Fibroblast of skin of abdomen (primary cell): ENCODE results near the gene VEGFA.

Experiments used
- DNase-seq: peaks from one replicate; pipeline ENCODE4 v3.0.0-alpha.2; 2013

The VEGFA gene

DNA sequence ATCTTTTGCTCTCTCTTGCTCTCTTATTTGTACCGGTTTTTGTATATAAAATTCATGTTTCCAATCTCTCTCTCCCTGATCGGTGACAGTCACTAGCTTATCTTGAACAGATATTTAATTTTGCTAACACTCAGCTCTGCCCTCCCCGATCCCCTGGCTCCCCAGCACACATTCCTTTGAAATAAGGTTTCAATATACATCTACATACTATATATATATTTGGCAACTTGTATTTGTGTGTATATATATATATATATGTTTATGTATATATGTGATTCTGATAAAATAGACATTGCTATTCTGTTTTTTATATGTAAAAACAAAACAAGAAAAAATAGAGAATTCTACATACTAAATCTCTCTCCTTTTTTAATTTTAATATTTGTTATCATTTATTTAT is 15.9 kb downstream of the VEGFA start:
- no peak for DNase-seq

DNA sequence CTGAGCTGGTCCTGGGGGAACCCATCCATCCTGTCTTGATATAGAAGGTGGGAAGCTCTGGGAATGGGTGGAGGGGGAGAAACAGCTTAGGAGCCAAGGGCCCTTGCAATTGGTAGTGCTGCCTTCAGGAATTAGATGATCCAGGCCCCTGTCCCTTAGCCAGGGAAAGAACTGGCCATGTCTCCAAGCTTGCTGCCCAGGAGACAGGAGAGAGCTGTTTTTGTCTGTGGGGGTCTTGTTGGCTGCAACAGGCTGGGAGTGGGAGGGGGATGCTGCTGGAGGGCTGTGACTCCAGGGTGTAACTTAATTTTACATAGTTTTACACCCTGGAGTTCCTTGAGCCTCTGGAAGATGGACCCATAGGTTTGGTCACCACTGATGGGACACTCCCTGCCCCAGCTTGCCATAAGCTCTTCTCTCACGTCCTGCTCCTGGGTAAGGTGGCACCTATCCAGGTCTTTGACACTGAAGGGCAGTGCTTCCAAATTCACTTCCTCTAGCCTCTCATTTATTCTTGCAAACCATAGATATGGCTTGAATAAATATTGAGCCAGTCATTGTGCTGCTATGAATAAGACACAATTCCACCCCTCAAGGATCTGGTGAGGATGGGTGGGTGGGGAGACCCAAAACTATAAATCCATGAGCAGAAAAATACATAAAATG is 16.8 kb downstream of the VEGFA start:
- no peak for DNase-seq

GRCh38 chr6:43788301-43788700 is 18.3 kb downstream of the VEGFA start:
- no peak for DNase-seq

DNA sequence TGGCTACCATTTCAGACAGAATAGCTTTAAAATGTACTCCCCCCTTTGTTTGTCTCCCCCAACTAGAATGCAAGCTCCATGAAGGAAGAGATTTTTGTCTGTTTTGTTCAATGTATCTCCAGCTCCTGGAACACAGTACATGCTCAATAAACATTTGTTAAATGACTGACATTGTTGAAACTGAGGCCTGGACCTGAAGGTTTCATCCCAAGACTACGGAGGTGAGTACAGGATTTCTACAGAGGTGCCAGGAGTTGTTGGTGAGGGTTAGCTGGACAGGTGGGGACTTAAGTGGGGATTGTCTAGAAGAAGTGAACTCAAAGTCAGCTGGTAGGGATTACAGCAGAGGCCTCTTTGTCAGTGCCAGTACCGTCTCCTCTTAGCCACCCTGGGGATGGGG is 19.4 kb downstream of the VEGFA start:
- no peak for DNase-seq

DNA sequence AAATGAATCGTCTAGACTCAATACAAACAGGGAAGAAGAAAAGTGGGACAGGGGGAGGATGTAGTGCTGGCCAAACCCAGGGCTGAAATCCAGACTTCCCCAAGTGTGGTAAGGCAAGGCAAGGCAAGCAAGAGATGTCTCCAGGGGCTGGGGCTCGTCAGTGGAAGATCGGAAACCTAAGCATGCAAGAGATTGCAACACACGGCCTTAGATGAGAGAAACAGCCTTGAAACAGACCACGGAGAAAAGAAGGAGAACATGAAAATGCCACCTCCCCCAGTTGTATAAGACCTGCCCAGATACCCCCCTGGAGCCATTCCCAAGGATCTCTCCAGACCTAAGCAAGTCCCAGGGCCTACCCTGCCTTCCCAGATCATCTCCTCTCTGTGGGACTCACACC is 20.0 kb downstream of the VEGFA start:
- peak; percentile 78 for DNase-seq

- DNase-seq = no peak
Observed at GRCh38 chr6:43791745-43792422, 21.9 kb downstream of the VEGFA start.

DNA sequence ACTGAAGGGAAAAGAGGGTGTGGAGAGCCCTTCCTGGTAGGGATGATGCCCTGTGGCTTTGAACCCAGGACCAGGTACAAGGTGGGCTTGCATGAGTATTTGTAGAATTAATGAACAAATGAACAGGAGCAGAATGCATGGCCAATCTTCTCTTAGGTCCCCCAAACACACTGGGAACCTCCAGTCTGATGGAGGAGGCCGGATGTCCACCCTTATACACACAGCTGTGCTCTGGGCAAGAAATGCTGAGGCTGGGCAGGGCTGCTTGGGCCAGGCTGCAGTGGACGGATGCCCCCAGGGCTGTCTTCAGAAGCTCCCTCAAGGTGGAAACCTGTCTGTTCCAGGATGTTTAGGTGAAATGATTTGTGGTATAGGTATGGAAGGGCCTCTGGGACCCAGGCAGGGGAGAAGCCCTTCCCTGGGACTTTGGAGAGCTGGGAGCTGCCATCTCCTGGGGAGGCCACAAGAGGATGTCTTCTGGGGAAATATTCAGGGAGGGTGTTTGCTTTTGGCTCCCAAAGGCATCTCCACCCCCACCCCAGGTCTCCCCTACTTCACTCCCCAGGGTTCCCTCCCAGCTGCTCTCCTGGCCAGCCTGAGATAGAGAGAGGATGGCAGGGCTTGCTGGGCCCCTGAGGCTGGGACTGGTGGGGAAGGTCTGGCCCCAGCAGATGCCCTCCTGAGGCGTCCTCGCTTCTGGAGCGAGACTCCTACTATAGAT is 23.3 kb downstream of the VEGFA start:
- no peak for DNase-seq

DNA sequence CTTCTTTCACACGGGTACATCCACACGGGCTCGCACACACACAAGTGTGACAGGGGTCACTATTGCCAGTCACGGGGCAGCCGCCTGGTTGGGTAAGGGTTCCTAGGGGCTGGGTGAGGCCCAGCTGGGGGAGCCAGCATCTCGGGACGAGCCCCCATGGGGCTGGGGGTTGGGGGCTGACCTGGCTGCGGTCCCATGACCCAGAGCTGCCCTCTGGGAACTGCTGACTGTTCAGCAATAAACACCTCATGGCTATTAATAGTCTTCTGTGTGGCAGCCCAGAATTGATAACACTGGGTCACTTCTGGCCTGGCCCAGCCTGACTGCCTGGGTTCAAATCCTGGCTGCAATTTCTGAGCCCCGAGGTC is 23.8 kb downstream of the VEGFA start:
- no peak for DNase-seq

- DNase-seq = no peak
Observed at GRCh38 chr6:43795421-43795820, 25.4 kb downstream of the VEGFA start.

GRCh38 chr6:43796168-43796567 is 26.2 kb downstream of the VEGFA start:
- no peak for DNase-seq

DNA sequence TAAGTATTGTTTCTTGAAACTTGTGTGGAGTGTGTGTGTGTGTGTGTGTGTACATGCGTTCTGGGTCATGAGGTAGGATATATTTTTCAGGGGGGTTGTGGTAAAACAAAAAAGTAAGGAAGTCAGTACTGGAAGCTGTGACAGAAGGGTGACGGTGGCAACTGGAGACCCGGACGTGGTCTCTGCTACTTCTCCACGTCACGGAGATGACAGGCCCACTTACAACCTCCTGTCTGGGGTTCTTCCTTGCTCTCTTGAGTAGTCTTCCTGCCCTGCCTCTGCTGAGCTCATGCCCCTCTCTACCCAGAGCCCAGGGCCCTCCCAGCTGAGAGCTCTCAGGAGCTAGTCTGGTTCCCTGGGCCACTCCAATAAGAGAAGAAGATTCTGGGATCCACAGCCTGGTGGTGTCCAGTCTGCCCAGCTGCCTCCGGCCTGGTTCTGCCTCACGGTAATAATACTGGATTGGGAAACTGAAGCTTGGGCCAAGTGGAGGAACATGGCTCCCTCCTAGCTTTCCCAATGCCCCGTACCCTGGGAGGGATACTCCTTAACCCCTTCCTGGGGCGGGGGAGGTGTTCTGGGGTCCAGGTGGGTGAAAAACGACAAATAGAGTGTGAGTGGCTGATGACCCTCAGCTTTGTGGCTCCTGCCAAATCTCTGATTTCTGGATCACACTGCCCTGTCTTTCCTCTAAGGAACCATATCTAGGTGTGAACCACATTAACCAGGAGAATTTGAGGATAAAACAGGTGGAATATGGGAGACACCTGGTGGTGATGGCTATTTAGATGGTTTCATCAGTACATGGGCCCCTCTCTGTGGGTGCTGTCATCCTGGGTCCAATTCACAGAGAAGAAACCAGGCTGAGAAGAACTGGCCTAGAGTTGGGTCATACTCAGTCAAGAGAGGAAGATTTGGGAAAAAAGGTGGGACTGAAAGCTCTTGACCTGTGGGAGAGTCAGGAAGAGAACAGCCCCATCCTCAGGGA is 27.2 kb downstream of the VEGFA start:
- DNase-seq = no peak

GRCh38 chr6:43797919-43798318 is 27.9 kb downstream of the VEGFA start:
- DNase-seq = no peak

DNA sequence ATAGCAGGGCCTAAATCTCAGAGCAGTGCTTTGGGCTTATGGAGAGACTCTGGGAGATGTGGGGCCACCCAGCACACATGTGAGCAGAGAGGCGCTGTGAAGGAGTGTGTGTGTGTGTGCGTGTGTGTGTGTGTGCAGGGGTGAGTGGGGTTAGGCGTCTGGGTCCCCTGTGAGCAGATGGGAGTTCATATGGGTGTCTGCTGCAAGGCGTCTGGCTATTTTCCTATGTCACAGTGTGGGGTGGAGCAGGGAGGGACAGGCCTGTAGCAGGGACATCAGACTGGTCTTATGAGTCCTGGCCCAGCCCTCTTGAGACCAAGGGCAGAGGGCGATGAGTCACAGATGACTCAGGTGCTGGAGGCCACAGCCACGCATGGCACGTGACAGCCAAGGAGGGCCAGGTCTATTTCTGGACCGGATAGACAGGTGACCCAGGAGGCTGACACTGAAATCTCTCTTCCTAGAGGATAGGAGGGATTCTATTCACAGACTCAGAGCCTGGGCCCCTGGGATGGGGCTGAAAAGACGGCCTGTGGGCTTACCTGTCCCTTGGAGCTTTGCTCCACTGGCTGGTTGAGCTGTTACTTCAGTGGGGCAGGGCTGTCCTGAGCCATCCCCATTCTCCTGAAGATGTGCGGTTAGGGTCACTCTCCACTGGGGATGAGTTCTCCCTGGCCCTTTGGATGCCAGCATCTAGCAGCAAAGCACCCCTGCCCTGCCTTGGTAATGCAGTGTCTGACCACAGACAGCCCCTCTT is 28.9 kb downstream of the VEGFA start:
- DNase-seq = no peak

- no peak for DNase-seq
Observed at GRCh38 chr6:43799551-43800297, 29.7 kb downstream of the VEGFA start.

DNA sequence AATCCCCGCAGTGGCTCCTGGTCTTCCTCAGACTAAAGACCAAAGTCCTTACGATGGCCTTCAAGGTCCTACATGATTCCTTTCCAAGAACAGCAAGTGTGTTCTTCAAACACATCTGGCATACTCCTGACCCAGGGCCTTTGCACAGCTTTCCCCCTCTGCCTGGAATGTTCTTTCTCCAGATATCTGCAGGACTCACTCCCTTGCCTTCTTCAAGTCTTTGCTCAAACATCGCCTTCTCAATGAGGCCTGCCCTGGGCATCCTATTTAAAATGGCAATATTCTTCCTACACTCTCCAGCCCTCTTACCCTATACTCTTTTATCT is 30.2 kb downstream of the VEGFA start:
- no peak for DNase-seq

GRCh38 chr6:43800746-43801494 is 30.9 kb downstream of the VEGFA start:
- DNase-seq = no peak

GRCh38 chr6:43801495-43802181 is 31.6 kb downstream of the VEGFA start:
- DNase-seq = no peak

GRCh38 chr6:43803055-43803782 is 33.2 kb downstream of the VEGFA start:
- DNase-seq = peak; percentile 29
